HG03045 (cell line): Measurements from ENCODE around the gene UPK3B.
A peak's percentile ranks its signal among the peaks of the same experiment; 100 is the strongest.
"Not testable (repeated sequence)": the region's sequence is repeated elsewhere in the genome, so short reads cannot be mapped to it uniquely, and the experiment has no call there.

Source experiments
- ATAC-seq: cut with Tn5 transposase; IDR thresholded peaks from one replicate; pipeline ENCODE4 v1.9.1; 2021; ENCODE audit warnings: mild to moderate bottlenecking, moderate library complexity; ENCODE audit not compliant: unreplicated experiment

Gene UPK3B

GRCh38 chr7:76509931-76510877 is at the start of gene UPK3B:
Gene UPK3B, plus strand, starts transcription at chr7:76510552. Its CDS starts 101 bp downstream, at chr7:76510653.
- ATAC-seq, result no peak

DNA sequence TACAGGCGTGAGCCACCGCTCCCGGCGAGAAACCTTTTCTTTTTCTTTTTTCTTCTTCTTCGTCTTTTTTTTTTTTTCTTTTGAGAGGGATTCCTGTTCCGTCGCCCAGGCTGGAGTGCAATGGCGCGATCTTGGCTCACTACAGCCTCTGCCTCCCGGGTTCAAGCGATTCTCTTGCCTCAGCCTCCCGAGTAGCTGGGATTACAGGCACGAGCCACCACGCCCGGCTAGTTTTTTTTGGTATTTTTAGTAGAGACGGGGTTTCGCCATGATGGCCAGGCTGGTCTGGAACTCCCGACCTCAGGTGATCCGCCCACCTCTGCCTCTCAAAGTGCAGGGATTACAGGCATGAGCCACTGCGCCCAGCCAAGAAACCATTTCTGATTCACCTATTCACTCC is 49.6 kb upstream of the UPK3B start:
- not testable (repeated sequence) for ATAC-seq

DNA sequence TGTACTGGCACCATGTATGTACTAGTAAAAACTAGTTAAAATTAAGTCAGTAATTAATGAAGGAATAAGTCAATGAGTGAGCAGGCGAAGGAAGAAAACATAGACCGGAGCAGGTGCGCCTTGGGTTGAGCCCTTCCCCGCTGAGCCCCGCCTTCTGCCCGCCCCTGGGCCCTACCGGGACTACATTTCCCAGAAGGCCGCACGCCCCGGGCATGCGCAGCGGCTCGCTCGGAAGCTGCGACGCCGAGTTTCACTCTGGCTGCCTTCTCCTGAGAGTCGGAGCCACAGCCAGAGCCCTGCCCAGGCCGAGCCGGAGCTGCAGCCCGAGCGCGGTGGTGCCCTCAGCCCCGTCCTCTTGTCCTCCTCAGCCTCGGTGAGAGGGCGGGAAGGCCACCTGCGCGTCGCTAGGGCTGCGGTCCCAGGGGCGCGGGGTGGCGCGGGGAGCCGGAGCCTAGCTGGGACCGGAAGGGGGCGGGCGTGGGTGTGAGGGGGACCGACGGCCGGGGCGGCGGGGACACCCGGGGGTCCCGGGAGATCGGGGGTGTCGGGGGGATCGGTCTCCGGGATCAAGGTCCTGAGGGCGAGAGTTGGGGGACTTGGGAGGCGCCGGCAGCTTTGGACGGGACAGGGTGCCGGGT is 48.8 kb upstream of the UPK3B start, which contains the start of gene DTX2:
DTX2 (plus strand) TSS at position 246 of the 638 bp plus-strand sequence. CDS start 18,801 bp downstream, outside the sequence.
- peak; percentile 98 for ATAC-seq

DNA sequence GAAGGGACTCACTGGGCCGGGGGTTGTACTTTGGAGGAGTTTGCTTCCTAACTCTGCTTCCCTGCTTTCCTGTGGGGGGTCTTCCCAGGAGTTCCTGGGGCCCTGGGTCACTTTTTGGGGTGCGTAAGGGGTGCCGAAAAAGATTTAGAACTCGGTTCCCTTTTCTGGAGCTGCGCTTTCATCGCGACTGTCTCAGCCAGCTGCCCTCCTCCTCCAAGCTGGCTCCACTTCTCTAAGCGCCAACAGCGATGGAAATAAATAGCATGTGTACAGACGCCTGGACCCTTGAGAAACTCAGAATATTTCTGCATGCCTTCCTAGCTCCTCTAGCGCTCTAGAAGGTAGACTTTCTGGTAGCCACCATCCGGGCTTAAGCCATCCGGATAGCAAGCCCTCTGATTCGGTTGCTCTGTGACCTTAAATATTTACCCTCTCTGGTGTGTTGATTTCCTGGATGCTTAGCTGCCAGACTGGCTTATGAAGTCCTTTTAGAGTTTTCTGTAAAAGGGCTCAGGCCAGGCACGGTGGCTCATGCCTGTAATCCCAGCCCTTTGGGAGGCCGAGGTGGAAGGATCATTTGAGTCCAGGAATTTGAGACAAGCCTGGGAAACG is 48.0 kb upstream of the UPK3B start:
- ATAC-seq, result not testable (repeated sequence)

DNA sequence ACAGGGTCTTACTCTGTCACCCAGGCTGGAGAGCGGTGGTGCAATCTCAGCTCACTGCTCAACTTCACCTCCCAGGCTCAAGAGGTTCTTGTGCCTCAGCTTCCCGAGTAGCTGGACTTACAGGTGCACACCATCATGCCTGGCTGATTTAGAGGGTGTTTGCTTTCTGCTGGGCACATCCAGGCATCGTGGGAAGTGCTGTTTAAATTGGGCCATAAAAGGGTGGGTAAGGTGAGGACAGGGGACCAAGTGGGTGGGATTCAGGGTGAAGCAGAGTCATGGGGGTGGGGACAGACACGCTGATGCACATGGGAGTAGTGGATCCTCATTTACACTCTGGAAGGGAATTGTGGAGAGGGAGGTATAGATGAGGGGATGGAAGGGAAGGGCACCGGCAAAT is 45.4 kb upstream of the UPK3B start:
- ATAC-seq, result not testable (repeated sequence)

GRCh38 chr7:76465950-76466349 is 44.4 kb upstream of the UPK3B start:
- ATAC-seq, result not testable (repeated sequence)

- ATAC-seq, result not testable (repeated sequence)
These were observed 42.5 kb upstream of the UPK3B start for GRCh38 chr7:76467743-76468404.

- ATAC-seq, result not testable (repeated sequence)
These were observed 38.7 kb upstream of the UPK3B start for GRCh38 chr7:76471556-76472221.

DNA sequence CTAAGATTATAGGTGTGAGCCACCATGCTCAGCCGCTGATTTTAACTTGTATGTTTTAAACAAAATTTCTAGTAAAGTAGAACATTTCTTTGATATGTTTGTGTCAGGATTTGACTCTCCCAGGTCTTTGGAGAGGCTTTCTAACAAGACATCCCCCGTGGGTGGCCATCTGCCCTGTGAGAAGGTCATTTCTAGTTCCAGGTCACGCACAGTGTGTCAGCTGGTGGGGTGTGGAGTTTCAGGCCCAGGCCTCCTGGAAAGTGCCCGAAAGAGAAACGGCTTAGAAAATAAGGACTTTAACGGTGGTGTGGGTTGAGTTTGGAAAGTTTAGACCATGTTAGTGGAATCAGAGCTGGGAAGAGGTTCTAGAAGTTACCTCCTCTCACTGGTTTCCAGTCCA is 37.3 kb upstream of the UPK3B start:
- ATAC-seq, result not testable (repeated sequence)

- not testable (repeated sequence) for ATAC-seq
These were observed 34.1 kb upstream of the UPK3B start for GRCh38 chr7:76476280-76476679.

DNA sequence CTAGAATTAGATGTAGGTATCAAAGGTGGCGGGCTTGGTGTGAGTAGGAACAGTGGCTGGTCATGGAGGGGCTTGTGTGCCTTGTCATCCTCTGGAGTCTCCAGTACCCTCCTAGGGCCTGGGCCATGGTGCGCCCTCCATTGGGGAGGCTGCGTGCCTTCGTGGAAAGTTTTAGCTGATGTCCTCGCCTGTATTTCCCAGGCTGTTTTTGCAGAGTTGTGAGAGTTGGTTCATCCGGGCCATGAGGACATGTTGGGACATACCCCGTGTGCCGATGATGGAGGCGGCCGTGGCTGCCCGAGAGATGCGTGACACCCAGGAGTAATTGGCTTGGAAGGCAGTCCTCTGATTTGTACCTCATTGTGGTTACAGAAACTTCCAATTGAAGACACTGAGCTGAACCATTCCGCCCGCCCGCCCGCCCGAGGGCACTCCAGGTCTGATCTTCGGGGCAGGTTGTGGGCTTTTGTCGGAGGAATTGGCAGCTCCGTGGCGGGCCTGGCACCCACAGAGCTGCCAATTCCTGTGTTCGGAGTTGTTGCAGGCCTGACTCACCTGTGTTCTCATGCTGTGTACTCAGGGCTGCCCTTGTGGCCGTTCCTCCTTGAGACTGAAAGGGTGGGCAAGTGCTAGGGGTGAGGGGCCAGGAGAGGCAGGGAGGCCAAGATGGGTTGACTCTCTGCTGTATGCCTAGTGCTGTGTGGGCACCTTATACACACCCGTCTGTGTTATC is 33.4 kb upstream of the UPK3B start:
- not testable (repeated sequence) for ATAC-seq

GRCh38 chr7:76479628-76480027 is 30.7 kb upstream of the UPK3B start:
- not testable (repeated sequence) for ATAC-seq

- ATAC-seq, result not testable (repeated sequence)
These were observed 29.7 kb upstream of the UPK3B start for GRCh38 chr7:76480403-76481253.

DNA sequence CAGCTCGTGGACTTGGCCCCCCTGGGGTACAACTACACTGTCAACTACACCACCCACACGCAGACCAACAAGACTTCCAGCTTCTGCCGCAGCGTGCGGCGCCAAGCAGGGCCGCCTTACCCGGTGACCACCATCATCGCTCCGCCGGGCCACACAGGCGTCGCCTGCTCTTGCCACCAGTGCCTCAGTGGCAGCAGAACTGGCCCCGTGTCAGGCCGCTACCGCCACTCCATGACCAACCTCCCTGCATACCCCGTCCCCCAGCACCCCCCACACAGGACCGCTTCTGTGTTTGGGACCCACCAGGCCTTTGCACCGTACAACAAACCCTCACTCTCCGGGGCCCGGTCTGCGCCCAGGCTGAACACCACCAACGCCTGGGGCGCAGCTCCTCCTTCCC is 27.7 kb upstream of the UPK3B start:
- ATAC-seq, result not testable (repeated sequence)

DNA sequence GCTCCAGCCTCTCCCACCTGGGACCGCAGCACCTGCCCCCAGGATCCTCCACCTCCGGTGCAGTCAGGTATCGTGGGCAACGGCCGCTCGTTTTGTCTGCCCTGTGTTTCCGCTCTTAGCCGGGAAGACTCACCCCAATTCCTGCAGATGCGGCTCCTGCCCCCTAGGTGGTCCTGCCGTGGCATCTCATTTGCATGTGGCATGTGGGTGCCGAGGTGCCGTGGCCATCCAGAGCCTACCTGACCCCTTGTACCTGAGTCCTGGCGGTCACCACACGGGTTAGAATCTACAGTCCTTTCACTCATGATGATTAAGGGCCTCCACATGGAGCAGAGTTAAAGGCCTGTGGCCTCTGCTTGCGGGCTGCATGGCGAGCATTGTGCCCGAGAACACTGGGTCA is 27.3 kb upstream of the UPK3B start:
- ATAC-seq, result not testable (repeated sequence)

- ATAC-seq, result not testable (repeated sequence)
These were observed 25.9 kb upstream of the UPK3B start for GRCh38 chr7:76484456-76484855.

GRCh38 chr7:76485822-76486610 is 24.3 kb upstream of the UPK3B start:
- peak; percentile 18 for ATAC-seq

- peak; percentile 99 for ATAC-seq
These were observed 23.7 kb upstream of the UPK3B start for GRCh38 chr7:76486618-76487017.
